ENCODE data around the gene GPRIN3.

DNA sequence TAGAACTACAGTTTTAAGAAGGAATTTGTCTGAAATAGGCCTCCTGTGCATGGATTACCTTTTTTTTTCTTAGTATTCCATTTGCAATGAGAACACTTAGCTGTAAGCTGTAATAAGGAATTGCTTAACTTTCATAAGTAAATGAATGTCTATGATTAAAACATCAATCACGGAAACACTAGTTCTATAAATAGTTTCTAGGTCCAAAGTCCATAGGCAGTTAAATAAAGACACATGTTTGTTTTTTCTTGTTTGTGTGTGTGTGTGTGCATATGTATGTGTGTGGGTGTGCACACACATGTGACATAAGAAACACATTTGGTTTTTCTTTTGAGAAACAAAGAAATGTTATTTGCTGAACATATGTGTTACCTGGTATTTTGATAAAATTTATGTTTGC, 11.2 kb downstream of the GPRIN3 start:
- TF ChIP-seq, protein P1, sequence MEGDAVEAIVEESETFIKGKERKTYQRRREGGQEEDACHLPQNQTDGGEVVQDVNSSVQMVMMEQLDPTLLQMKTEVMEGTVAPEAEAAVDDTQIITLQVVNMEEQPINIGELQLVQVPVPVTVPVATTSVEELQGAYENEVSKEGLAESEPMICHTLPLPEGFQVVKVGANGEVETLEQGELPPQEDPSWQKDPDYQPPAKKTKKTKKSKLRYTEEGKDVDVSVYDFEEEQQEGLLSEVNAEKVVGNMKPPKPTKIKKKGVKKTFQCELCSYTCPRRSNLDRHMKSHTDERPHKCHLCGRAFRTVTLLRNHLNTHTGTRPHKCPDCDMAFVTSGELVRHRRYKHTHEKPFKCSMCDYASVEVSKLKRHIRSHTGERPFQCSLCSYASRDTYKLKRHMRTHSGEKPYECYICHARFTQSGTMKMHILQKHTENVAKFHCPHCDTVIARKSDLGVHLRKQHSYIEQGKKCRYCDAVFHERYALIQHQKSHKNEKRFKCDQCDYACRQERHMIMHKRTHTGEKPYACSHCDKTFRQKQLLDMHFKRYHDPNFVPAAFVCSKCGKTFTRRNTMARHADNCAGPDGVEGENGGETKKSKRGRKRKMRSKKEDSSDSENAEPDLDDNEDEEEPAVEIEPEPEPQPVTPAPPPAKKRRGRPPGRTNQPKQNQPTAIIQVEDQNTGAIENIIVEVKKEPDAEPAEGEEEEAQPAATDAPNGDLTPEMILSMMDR (IDR thresholded peaks at IDR 0.05): no peak
- TF ChIP-seq POLR2A (IDR thresholded peaks at IDR 0.05) (no peak), POLR2AphosphoS5 (IDR thresholded peaks at IDR 0.05) (no peak), EP300 (IDR thresholded peaks at IDR 0.05) (no peak)
